Neural cell (in vitro differentiated cells): ENCODE measurements around the gene MSI2. TPM values are rescaled to one million over a fixed set of nuclear protein-coding genes. Genes with fewer than 3 reads are reported as not detected.

Experiments
- H2AFZ ChIP-seq: fragments of 200-600, 300-800 bp; sonication (generic), shearing (Covaris generic); 2 replicates; pipeline ENCODE4 v1.6.0; 2014; ENCODE audit warnings: low read depth, mild to moderate bottlenecking, antibody characterized with exemption, low read length, moderate library complexity
- H3F3A ChIP-seq: fragments of 200-600 bp; shearing (Covaris generic); 2 replicates; pipeline ENCODE4 v1.6.1; 2016; ENCODE audit warnings: mild to moderate bottlenecking, moderate library complexity, mixed read lengths, antibody characterized with exemption, low read length; ENCODE audit not compliant: insufficient read depth, poor library complexity, severe bottlenecking
- H3K27ac ChIP-seq: fragments of 200-600, 300-800 bp; sonication (generic), shearing (Covaris generic); 2 replicates; pipeline ENCODE4 v1.5.1; 2014; ENCODE audit warnings: mild to moderate bottlenecking, low read length, moderate library complexity
- H3K27me3 ChIP-seq: fragments of 300-800, 200-600 bp; sonication (generic), shearing (Covaris generic); 2 replicates; pipeline ENCODE4 v1.6.0; 2014; ENCODE audit warnings: mild to moderate bottlenecking, low read depth, low read length, moderate library complexity; ENCODE audit not compliant: insufficient read depth
- H3K36me3 ChIP-seq: fragments of 300-800, 200-600 bp; sonication (generic), shearing (Covaris generic); 2 replicates; pipeline ENCODE4 v1.5.1; 2014; ENCODE audit warnings: mild to moderate bottlenecking, antibody characterized with exemption, low read length, moderate library complexity; ENCODE audit not compliant: insufficient read depth
- H3K4me2 ChIP-seq: fragments of 300-800, 200-600 bp; sonication (generic), shearing (Covaris generic); 2 replicates; pipeline ENCODE4 v1.6.0; 2014; ENCODE audit warnings: mild to moderate bottlenecking, low read length
- H3K4me3 ChIP-seq: fragments of 300-800, 200-600 bp; sonication (generic), shearing (Covaris generic); 2 replicates; pipeline ENCODE4 v1.5.1; 2014; ENCODE audit warnings: mild to moderate bottlenecking, low read length, moderate library complexity
- H3K79me2 ChIP-seq: fragments of 200-600 bp; shearing (Covaris generic); replicated peaks from 2 replicates; pipeline ENCODE4 v1.6.0; 2014; ENCODE audit warnings: mild to moderate bottlenecking, low read length, moderate library complexity; ENCODE audit not compliant: insufficient read depth
- H3K9ac ChIP-seq: fragments of 300-800, 200-600 bp; sonication (generic), shearing (Covaris generic); 2 replicates; pipeline ENCODE4 v1.6.1; 2016; ENCODE audit warnings: mild to moderate bottlenecking, low read length, mixed read lengths
- H3K9me2 ChIP-seq: fragments of 200-600 bp; shearing (Covaris generic); 2 replicates; pipeline ENCODE4 v1.6.1; 2016; ENCODE audit warnings: mild to moderate bottlenecking, low read length, mixed read lengths; ENCODE audit not compliant: insufficient read depth
- H3K9me3 ChIP-seq: fragments of 200-600, 300-800 bp; sonication (generic), shearing (Covaris generic); 2 replicates; pipeline ENCODE4 v1.6.1; 2016; ENCODE audit warnings: mild to moderate bottlenecking, mixed run types, low read length, moderate library complexity, mixed read lengths
- H4K20me1 ChIP-seq: fragments of 200-600 bp; shearing (Covaris generic); 2 replicates; pipeline ENCODE4 v1.6.1; 2016; ENCODE audit warnings: mild to moderate bottlenecking, mixed run types; ENCODE audit not compliant: insufficient read depth
- EP300 ChIP-seq: fragments of 450-650 bp; conservative IDR thresholded peaks from 2 replicates; pipeline ENCODE4 v1.6.1; 2014; ENCODE audit warnings: antibody characterized with exemption, mild to moderate bottlenecking, moderate library complexity; ENCODE audit not compliant: poor library complexity, severe bottlenecking
- EZH2 ChIP-seq: fragments of 200-600, 300-800 bp; shearing (Covaris generic), sonication (generic); IDR thresholded peaks from 2 replicates; pipeline ENCODE4 v1.6.1; 2014; ENCODE audit warnings: antibody characterized with exemption, low read length, borderline replicate concordance, mild to moderate bottlenecking; ENCODE audit not compliant: insufficient read depth, poor library complexity, severe bottlenecking
- MXI1 ChIP-seq: fragments of 450-650 bp; conservative IDR thresholded peaks from 2 replicates; pipeline ENCODE4 v1.6.1; 2014; ENCODE audit warnings: antibody characterized with exemption, mild to moderate bottlenecking; ENCODE audit not compliant: poor library complexity, severe bottlenecking
- POLR2AphosphoS5 ChIP-seq: IDR thresholded peaks from 2 replicates; pipeline ENCODE4 v1.6.1; 2012
- RAD21 ChIP-seq: fragments of 450-650 bp; conservative IDR thresholded peaks from 2 replicates; pipeline ENCODE4 v1.6.1; 2014; ENCODE audit warnings: antibody characterized with exemption, mild to moderate bottlenecking, moderate library complexity
- SMC3 ChIP-seq: fragments of 450-650 bp; conservative IDR thresholded peaks from 2 replicates; pipeline ENCODE4 v1.6.1; 2014; ENCODE audit warnings: antibody characterized with exemption, mild to moderate bottlenecking, moderate library complexity; ENCODE audit not compliant: poor library complexity
- TAF1 ChIP-seq: IDR thresholded peaks from 2 replicates; pipeline ENCODE4 v1.6.1; 2012; ENCODE audit warnings: low read depth
- polyA plus RNA-seq: library from polyadenylated mRNA; depleted of rRNA; stranded (reverse); fragments of >200 nt; gene quantifications from 2 replicates; pipeline ENCODE4 v1.2.3, GENCODE V29; 2014
- TF ChIP-seq, protein P1 (sequence below): fragments of 450-650 bp; IDR thresholded peaks from 2 replicates; pipeline ENCODE4 v1.5.1; 2014; ENCODE audit warnings: antibody characterized with exemption, mild to moderate bottlenecking, moderate library complexity; ENCODE audit not compliant: poor library complexity, severe bottlenecking
- TF ChIP-seq, protein P2 (sequence below): IDR thresholded peaks from 2 replicates; pipeline ENCODE4 v1.6.1; 2012; ENCODE audit warnings: borderline replicate concordance

The MSI2 gene
- polyA plus RNA-seq, 1 donor from 2014 or later: 61.4 TPM

DNA sequence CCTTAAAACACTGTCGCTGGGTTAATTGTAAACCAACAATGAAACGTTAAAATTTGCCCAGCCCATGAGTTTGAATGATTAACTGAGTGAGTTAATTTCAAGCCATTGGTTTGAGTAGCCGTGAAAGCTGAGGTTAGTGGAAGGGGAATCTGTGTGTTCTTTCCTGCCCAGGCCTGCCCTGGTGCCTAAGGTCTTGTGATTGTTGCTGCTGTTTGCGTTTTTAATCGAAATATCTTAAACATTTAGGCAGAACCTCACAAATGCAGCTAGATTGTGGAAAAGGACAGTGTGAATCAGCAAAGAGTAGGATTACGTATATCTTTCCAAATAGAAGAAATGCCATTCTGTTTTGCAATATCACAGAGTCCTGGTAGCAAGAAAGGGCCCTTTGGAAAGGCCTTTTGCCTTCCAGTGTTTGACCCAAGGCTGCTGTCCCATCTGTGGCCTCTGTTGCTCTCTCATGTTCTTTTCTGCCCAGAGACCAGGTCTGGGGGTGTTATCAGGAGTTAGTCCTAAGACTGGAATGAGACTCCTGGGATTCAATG lies 113.8 kb downstream of the MSI2 start:
- Histone ChIP-seq H3K4me3 (no peak overlapping the region), H2AFZ (no peak overlapping the region), H3K79me2 (peaks cover 69% of the 10 kb centered on the region), H3K9ac (no peak overlapping the region), H3K36me3 (no peaks in the 10 kb centered on the region), H3K4me2 (no peak overlapping the region), H3K27me3 (no peaks in the 10 kb centered on the region), H3K9me3 (no peaks in the 10 kb centered on the region), H3F3A (no peaks in the 10 kb centered on the region), H3K27ac (no peak overlapping the region), H3K9me2 (no peaks in the 10 kb centered on the region), H4K20me1 (no peaks in the 10 kb centered on the region)
- no peak for TF ChIP-seq SMC3
- TF ChIP-seq, protein P1, sequence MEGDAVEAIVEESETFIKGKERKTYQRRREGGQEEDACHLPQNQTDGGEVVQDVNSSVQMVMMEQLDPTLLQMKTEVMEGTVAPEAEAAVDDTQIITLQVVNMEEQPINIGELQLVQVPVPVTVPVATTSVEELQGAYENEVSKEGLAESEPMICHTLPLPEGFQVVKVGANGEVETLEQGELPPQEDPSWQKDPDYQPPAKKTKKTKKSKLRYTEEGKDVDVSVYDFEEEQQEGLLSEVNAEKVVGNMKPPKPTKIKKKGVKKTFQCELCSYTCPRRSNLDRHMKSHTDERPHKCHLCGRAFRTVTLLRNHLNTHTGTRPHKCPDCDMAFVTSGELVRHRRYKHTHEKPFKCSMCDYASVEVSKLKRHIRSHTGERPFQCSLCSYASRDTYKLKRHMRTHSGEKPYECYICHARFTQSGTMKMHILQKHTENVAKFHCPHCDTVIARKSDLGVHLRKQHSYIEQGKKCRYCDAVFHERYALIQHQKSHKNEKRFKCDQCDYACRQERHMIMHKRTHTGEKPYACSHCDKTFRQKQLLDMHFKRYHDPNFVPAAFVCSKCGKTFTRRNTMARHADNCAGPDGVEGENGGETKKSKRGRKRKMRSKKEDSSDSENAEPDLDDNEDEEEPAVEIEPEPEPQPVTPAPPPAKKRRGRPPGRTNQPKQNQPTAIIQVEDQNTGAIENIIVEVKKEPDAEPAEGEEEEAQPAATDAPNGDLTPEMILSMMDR: no peak
- TF ChIP-seq TAF1: no peak
- TF ChIP-seq, protein P2, sequence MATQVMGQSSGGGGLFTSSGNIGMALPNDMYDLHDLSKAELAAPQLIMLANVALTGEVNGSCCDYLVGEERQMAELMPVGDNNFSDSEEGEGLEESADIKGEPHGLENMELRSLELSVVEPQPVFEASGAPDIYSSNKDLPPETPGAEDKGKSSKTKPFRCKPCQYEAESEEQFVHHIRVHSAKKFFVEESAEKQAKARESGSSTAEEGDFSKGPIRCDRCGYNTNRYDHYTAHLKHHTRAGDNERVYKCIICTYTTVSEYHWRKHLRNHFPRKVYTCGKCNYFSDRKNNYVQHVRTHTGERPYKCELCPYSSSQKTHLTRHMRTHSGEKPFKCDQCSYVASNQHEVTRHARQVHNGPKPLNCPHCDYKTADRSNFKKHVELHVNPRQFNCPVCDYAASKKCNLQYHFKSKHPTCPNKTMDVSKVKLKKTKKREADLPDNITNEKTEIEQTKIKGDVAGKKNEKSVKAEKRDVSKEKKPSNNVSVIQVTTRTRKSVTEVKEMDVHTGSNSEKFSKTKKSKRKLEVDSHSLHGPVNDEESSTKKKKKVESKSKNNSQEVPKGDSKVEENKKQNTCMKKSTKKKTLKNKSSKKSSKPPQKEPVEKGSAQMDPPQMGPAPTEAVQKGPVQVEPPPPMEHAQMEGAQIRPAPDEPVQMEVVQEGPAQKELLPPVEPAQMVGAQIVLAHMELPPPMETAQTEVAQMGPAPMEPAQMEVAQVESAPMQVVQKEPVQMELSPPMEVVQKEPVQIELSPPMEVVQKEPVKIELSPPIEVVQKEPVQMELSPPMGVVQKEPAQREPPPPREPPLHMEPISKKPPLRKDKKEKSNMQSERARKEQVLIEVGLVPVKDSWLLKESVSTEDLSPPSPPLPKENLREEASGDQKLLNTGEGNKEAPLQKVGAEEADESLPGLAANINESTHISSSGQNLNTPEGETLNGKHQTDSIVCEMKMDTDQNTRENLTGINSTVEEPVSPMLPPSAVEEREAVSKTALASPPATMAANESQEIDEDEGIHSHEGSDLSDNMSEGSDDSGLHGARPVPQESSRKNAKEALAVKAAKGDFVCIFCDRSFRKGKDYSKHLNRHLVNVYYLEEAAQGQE: no peak
- TF ChIP-seq EZH2: no peak
- TF ChIP-seq MXI1: no peak
- TF ChIP-seq POLR2AphosphoS5: no peak
- no peak for TF ChIP-seq RAD21
- no peak for TF ChIP-seq EP300

DNA sequence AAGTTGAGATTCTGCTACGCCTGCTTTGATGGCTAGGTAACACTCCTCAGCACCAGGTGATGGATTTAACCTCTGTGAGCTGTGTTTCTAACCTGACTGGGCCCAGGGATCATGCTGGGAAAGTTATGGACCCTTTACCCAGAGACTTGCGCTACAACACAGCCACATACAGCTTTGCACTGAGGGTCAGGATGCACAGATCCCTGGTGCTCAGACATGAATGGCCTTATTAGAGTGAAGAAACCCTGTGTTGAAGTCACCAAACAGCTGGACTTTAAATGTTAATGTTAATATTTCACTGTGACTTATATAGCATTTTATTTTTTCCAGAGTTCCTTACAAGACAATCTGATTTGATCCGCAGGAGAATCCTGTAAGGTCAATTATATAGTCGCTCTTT lies 114.3 kb downstream of the MSI2 start:
- H3K4me3 ChIP-seq: no peak overlapping the region
- H2AFZ ChIP-seq: no peak overlapping the region
- no peaks in the 10 kb centered on the region for H3K36me3 ChIP-seq
- no peaks in the 10 kb centered on the region for H3K9me2 ChIP-seq
- no peak for TF ChIP-seq EP300
- no peak for TF ChIP-seq EZH2
- TF ChIP-seq, protein P1: no peak
- TF ChIP-seq RAD21: no peak
- TF ChIP-seq, protein P2: no peak
- no peak for TF ChIP-seq POLR2AphosphoS5
- TF ChIP-seq MXI1: no peak
- no peak for TF ChIP-seq TAF1
- no peak for TF ChIP-seq SMC3
- no peaks in the 10 kb centered on the region for H4K20me1 ChIP-seq
- H3K27me3 ChIP-seq: no peaks in the 10 kb centered on the region
- no peak overlapping the region for H3K9ac ChIP-seq
- no peak overlapping the region for H3K4me2 ChIP-seq
- peaks cover 63% of the 10 kb centered on the region for H3K79me2 ChIP-seq
- H3K27ac ChIP-seq: no peak overlapping the region
- H3F3A ChIP-seq: no peaks in the 10 kb centered on the region
- no peaks in the 10 kb centered on the region for H3K9me3 ChIP-seq
